Gastrocnemius medialis (tissue), 4 donors: Measurements from ENCODE around the gene BAHCC1.

Source experiments
- CTCF ChIP-seq, 5 experiments: fragments of 450-650 bp in 3 of 5; fragments of 200-600 bp in 2 of 5; sonication (generic) in 2 of 5; IDR thresholded peaks in 4 of 5; conservative IDR thresholded peaks in 1 of 5; 1 replicate in 4 of 5; 2 replicates in 1 of 5; pipeline ENCODE4 v1.5.1; 2016 to 2019; ENCODE audit warnings: antibody characterized with exemption in 5 of 5, mild to moderate bottlenecking in 3 of 5, moderate library complexity in 3 of 5
- POLR2A ChIP-seq, 2 donors: fragments of 450-650 bp; IDR thresholded peaks; one replicate each; pipeline ENCODE4 v1.6.1; 2017; ENCODE audit warnings: antibody characterized with exemption in 2 of 2, mild to moderate bottlenecking in 2 of 2, moderate library complexity in 2 of 2

- TF ChIP-seq CTCF (IDR thresholded peaks at IDR 0.05 in 4 of 5, conservative IDR thresholded peaks at IDR 0.05 in 1 of 5) (no peak), POLR2A (IDR thresholded peaks at IDR 0.05) (no peak)
Measured at GRCh38 chr17:81468111-81468769, 73.0 kb downstream of the BAHCC1 start.
